B cell (primary cell): ENCODE measurements around the gene SCAMP4. TPM values are rescaled to one million over a fixed set of nuclear protein-coding genes. Genes with fewer than 3 reads are reported as not detected.

Experiments
- ATAC-seq: fragments of 200-7000 bp; cut with Tn5 transposase; one replicate; pipeline ENCODE4 v1.10.0; 2021; ENCODE audit warnings: low read depth, mild to moderate bottlenecking, moderate number of reproducible peaks, moderate library complexity
- CTCF ChIA-PET: fragments of 350-600 bp; sonication (Branson Sonifier 250); formaldehyde crosslinking; loops from one replicate; lab custom pipeline; 2021; ENCODE audit warnings: antibody characterized with exemption, inconsistent platforms; lab: Charles Lee
- POLR2A ChIA-PET: fragments of 350-600 bp; sonication (Branson Sonifier 250); formaldehyde crosslinking; loops from one replicate; lab custom pipeline; 2021; ENCODE audit warnings: antibody characterized with exemption; lab: Charles Lee
- DNase-seq: peaks from one replicate; pipeline ENCODE4 v3.0.0; 2013
- H2AFZ ChIP-seq: 2 replicates; pipeline ENCODE4 v1.6.1; 2012; ENCODE audit warnings: mild to moderate bottlenecking, low read depth, low read length; ENCODE audit not compliant: insufficient read depth, poor library complexity, severe bottlenecking
- H3K27ac ChIP-seq, 2 donors: 1 replicate in 1 of 2; 2 replicates in 1 of 2; pipeline ENCODE4 v1.5.1; 2012 to 2013; ENCODE audit warnings: low read length in 2 of 2, mild to moderate bottlenecking in 2 of 2, moderate library complexity in 1 of 2
- H3K27me3 ChIP-seq, 4 experiments: fragments of 200-600 bp in 1 of 4; sonication (generic) in 1 of 4; replicated peaks in 1 of 4; 1 replicate in 2 of 4; 2 replicates in 2 of 4; pipeline versions ENCODE4 v1.6.1 to v1.7.0; 2013 to 2016; ENCODE audit warnings: low read length in 3 of 4, mild to moderate bottlenecking in 2 of 4, mixed read lengths in 1 of 4, moderate library complexity in 1 of 4; ENCODE audit not compliant: insufficient read depth in 4 of 4, control insufficient read depth in 3 of 4; ENCODE audit errors: control extremely low read depth in 1 of 4
- H3K36me3 ChIP-seq, 2 experiments: replicated peaks in 1 of 2; 1 replicate in 1 of 2; 2 replicates in 1 of 2; pipeline versions ENCODE4 v1.6.1 to v1.7.1; 2013; ENCODE audit warnings: low read length in 1 of 2; ENCODE audit not compliant: insufficient read depth in 2 of 2, control insufficient read depth in 1 of 2; ENCODE audit errors: control extremely low read depth in 1 of 2, extremely low read depth in 1 of 2
- H3K4me1 ChIP-seq, 2 donors: fragments of 200-600 bp in 1 of 2; sonication (generic) in 1 of 2; 1 replicate in 1 of 2; 2 replicates in 1 of 2; pipeline versions ENCODE4 v1.5.1 to v1.6.1; 2013 to 2017; ENCODE audit warnings: low read length in 2 of 2; ENCODE audit not compliant: control insufficient read depth in 2 of 2, insufficient read depth in 2 of 2
- H3K4me2 ChIP-seq: replicated peaks from 2 replicates; pipeline ENCODE3; 2012; ENCODE audit warnings: mild to moderate bottlenecking, low read depth, low read length; ENCODE audit not compliant: poor library complexity, severe bottlenecking
- H3K4me3 ChIP-seq, 5 experiments: fragments of 200-600 bp in 1 of 5; sonication (generic) in 1 of 5; 1 replicate in 3 of 5; 2 replicates in 2 of 5; pipeline versions ENCODE4 v1.5.1 to v1.7.0; 2011 to 2016; ENCODE audit warnings: low read length in 4 of 5, mild to moderate bottlenecking in 4 of 5, low read depth in 2 of 5, control low read depth in 1 of 5, moderate library complexity in 1 of 5; ENCODE audit not compliant: insufficient read depth in 1 of 5; ENCODE audit errors: control extremely low read depth in 1 of 5, extremely low read depth in 1 of 5
- H3K79me2 ChIP-seq: fragments of 200-600 bp; sonication (generic); one replicate; pipeline ENCODE4 v1.6.0; 2016; ENCODE audit warnings: low read length; ENCODE audit not compliant: control insufficient read depth, insufficient read depth
- H3K9ac ChIP-seq: fragments of 200-600 bp; sonication (generic); 2 replicates; pipeline ENCODE4 v1.6.1; 2017; ENCODE audit warnings: mild to moderate bottlenecking, low read length, moderate library complexity
- H3K9me3 ChIP-seq, 3 donors: one replicate each; pipeline versions ENCODE4 v1.6.1 to v1.7.1; 2013; ENCODE audit warnings: low read length in 2 of 3; ENCODE audit not compliant: control insufficient read depth in 2 of 3, insufficient read depth in 1 of 3; ENCODE audit errors: control extremely low read depth in 1 of 3
- H4K20me1 ChIP-seq: 2 replicates; pipeline ENCODE4 v1.6.0; 2012; ENCODE audit warnings: mild to moderate bottlenecking, low read length; ENCODE audit not compliant: insufficient read depth, control insufficient read depth, poor library complexity, severe bottlenecking
- H3K27ac Mint-ChIP-seq: one replicate; pipeline ENCODE4 v1.8.0; 2021; ENCODE audit warnings: mixed read lengths
- H3K27me3 Mint-ChIP-seq: one replicate; pipeline ENCODE4 v1.8.0; 2021; ENCODE audit warnings: mixed read lengths
- H3K4me1 Mint-ChIP-seq: one replicate; pipeline ENCODE4 v1.8.0; 2021; ENCODE audit warnings: mixed read lengths
- H3K4me3 Mint-ChIP-seq: one replicate; pipeline ENCODE4 v1.8.0; 2021; ENCODE audit warnings: mixed read lengths
- H3K9me3 Mint-ChIP-seq: one replicate; pipeline ENCODE4 v1.8.0; 2022; ENCODE audit warnings: mixed read lengths; ENCODE audit not compliant: insufficient read depth
- EZH2 ChIP-seq: IDR thresholded peaks from 2 replicates; pipeline ENCODE4 v1.6.1; 2012; ENCODE audit warnings: borderline replicate concordance, low read depth, mild to moderate bottlenecking, moderate library complexity, low read length; ENCODE audit not compliant: insufficient read depth, poor library complexity, severe bottlenecking
- WGBS: methylation state at CpG from one replicate; pipeline ENCODE4 v1.1.5; 2013; ENCODE audit warnings: missing lambda C conversion rate; ENCODE audit not compliant: insufficient coverage; 5-methylcytosine and 5-hydroxymethylcytosine counted together
- intact Hi-C: fragments of 100-400 bp; cut with micrococcal nuclease; formaldehyde crosslinking; loops from one replicate; pipeline ENCODE4 v1.10.0; 2022
- polyA plus RNA-seq: library from polyadenylated mRNA; depleted of rRNA; stranded (reverse); fragments of >200 nt; gene quantifications from 2 replicates; pipeline ENCODE4 v1.2.3, GENCODE V29; 2012
- total RNA-seq, 2 donors: library from RNA; stranded (reverse); fragments of 120-200 nt in 1 of 2; gene quantifications; 1 replicate in 1 of 2; 2 replicates in 1 of 2; pipeline versions ENCODE4 v1.2.3 to v1.2.4, GENCODE V29; 2013 to 2022
- TF ChIP-seq, protein P1 (sequence below): fragments of 200-600 bp; IDR thresholded peaks from one replicate; pipeline ENCODE4 v1.8.0; 2022; ENCODE audit warnings: antibody characterized with exemption, mild to moderate bottlenecking

Gene SCAMP4
- total and polyA plus RNA-seq, 2 donors (not counting 1 experiment from before 2014, with no cell fraction given), result 47.9 to 60.0 TPM

DNA sequence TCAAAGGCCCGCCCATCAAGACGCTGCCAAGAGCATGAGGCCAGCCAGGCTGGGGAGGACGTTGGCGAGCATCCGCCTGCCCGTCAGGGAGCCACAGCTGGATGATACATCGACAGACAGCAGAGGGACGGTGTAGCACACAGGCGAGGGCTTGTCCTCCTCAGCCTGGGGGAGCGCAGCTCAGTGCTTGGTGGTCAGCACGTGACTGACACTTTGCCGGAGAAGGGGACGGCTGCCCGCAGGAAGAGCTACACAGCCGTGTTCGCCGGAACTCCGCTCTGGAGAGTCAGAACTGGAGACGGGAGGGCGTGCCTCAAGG lies 69.9 kb downstream of the SCAMP4 start:
- H3K9me3 ChIP-seq, result no peaks in the 10 kb centered on the region
- peaks cover 79% of the 10 kb centered on the region for H3K79me2 ChIP-seq
- ChIA-PET POLR2A (no interaction called here), CTCF (no interaction called here)
- Mint-ChIP-seq H3K9me3 (no peaks in the 10 kb centered on the region), H3K4me3 (no peak overlapping the region), H3K27ac (no peak overlapping the region), H3K4me1 (peaks cover 4% of the 10 kb centered on the region), H3K27me3 (no peaks in the 10 kb centered on the region)
- no peak overlapping the region for H3K9ac ChIP-seq
- 94% methylated on average over 16 of the region's 20 CpGs for WGBS
- no peak overlapping the region for H2AFZ ChIP-seq
- no peak for ATAC-seq
- H3K36me3 ChIP-seq, result peaks cover 2 to 48% of the 10 kb centered on the region in 2 experiments
- no peak overlapping the region for H3K4me2 ChIP-seq
- peaks cover 0 to 6% of the 10 kb centered on the region in 2 donors for H3K4me1 ChIP-seq
- no peak overlapping the region for H3K4me3 ChIP-seq
- peaks cover 78% of the 10 kb centered on the region for H4K20me1 ChIP-seq
- DNase-seq, result no peak
- no peak overlapping the region for H3K27ac ChIP-seq
- no peak for TF ChIP-seq EZH2
- TF ChIP-seq, protein P1, sequence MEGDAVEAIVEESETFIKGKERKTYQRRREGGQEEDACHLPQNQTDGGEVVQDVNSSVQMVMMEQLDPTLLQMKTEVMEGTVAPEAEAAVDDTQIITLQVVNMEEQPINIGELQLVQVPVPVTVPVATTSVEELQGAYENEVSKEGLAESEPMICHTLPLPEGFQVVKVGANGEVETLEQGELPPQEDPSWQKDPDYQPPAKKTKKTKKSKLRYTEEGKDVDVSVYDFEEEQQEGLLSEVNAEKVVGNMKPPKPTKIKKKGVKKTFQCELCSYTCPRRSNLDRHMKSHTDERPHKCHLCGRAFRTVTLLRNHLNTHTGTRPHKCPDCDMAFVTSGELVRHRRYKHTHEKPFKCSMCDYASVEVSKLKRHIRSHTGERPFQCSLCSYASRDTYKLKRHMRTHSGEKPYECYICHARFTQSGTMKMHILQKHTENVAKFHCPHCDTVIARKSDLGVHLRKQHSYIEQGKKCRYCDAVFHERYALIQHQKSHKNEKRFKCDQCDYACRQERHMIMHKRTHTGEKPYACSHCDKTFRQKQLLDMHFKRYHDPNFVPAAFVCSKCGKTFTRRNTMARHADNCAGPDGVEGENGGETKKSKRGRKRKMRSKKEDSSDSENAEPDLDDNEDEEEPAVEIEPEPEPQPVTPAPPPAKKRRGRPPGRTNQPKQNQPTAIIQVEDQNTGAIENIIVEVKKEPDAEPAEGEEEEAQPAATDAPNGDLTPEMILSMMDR, result no peak
- no peaks in the 10 kb centered on the region for H3K27me3 ChIP-seq
- intact Hi-C loops, result no loop called here

Other genes starting within 250 kb of the SCAMP4 start
- gene ONECUT3, start 151.9 kb upstream of the SCAMP4 start, total RNA-seq, result not detected in 2 replicates
- not detected in 2 replicates for gene ONECUT3, start 151.9 kb upstream of the SCAMP4 start, polyA plus RNA-seq
- gene ATP8B3, start 93.1 kb upstream of the SCAMP4 start, total RNA-seq, result 3.7 and 5.1 TPM in 2 replicates
- 0.89 and 1.4 TPM in 2 replicates for gene ATP8B3, start 93.1 kb upstream of the SCAMP4 start, polyA plus RNA-seq
- gene REXO1, start 56.9 kb upstream of the SCAMP4 start, total RNA-seq, result 72.4 and 72.6 TPM in 2 replicates
- 108 and 898 TPM in 2 replicates for gene REXO1, start 56.9 kb upstream of the SCAMP4 start, polyA plus RNA-seq
- gene KLF16, start 41.8 kb upstream of the SCAMP4 start, total RNA-seq, result 29.7 and 35.8 TPM in 2 replicates
- gene KLF16, start 41.8 kb upstream of the SCAMP4 start, polyA plus RNA-seq, result 43.5 and 49.0 TPM in 2 replicates
- gene ABHD17A, start 19.9 kb upstream of the SCAMP4 start, total RNA-seq, result 58.1 and 63.1 TPM in 2 replicates
- 127 and 134 TPM in 2 replicates for gene ABHD17A, start 19.9 kb upstream of the SCAMP4 start, polyA plus RNA-seq
- gene ADAT3, start within 50 bp of the SCAMP4 start, total RNA-seq, result 13.4 and 13.9 TPM in 2 replicates
- gene ADAT3, start within 50 bp of the SCAMP4 start, polyA plus RNA-seq, result 5.3 and 6.1 TPM in 2 replicates
- 153 and 154 TPM in 2 replicates for gene CSNK1G2, start 35.8 kb downstream of the SCAMP4 start, total RNA-seq
- gene CSNK1G2, start 35.8 kb downstream of the SCAMP4 start, polyA plus RNA-seq, result 288 and 304 TPM in 2 replicates
- 75.2 and 86.2 TPM in 2 replicates for gene BTBD2, start 110.3 kb downstream of the SCAMP4 start, total RNA-seq
- 85.6 and 86.4 TPM in 2 replicates for gene BTBD2, start 110.3 kb downstream of the SCAMP4 start, polyA plus RNA-seq
- 777 and 813 TPM in 2 replicates for gene MKNK2, start 145.8 kb downstream of the SCAMP4 start, total RNA-seq
- gene MKNK2, start 145.8 kb downstream of the SCAMP4 start, polyA plus RNA-seq, result 440 and 1,053 TPM in 2 replicates
- gene MOB3A, start 190.9 kb downstream of the SCAMP4 start, total RNA-seq, result 228 and 235 TPM in 2 replicates
- gene MOB3A, start 190.9 kb downstream of the SCAMP4 start, polyA plus RNA-seq, result 186 and 190 TPM in 2 replicates
- gene IZUMO4, start 191.5 kb downstream of the SCAMP4 start, total RNA-seq, result 80.8 and 93.9 TPM in 2 replicates
- 34.8 and 45.9 TPM in 2 replicates for gene IZUMO4, start 191.5 kb downstream of the SCAMP4 start, polyA plus RNA-seq
- 96.4 and 108 TPM in 2 replicates for gene AP3D1, start 246.2 kb downstream of the SCAMP4 start, total RNA-seq
- gene AP3D1, start 246.2 kb downstream of the SCAMP4 start, polyA plus RNA-seq, result 109 and 114 TPM in 2 replicates